OCI-LY1 (cell line): ENCODE data around the gene GPR75.
"Not testable (repeated sequence)": the region's sequence is repeated elsewhere in the genome, so short reads cannot be mapped to it uniquely, and the experiment has no call there.

Experiments used
- H2AFZ ChIP-seq: fragments of 200-600 bp; sonication (generic), shearing (Covaris generic); 2 replicates; pipeline ENCODE4 v1.6.0; 2014; ENCODE audit warnings: antibody characterized with exemption, mild to moderate bottlenecking, low read length
- H3F3A ChIP-seq: fragments of 200-600 bp; sonication (generic), shearing (Covaris generic); 2 replicates; pipeline ENCODE4 v1.6.0; 2014; ENCODE audit warnings: mild to moderate bottlenecking, antibody characterized with exemption, low read length, moderate library complexity; ENCODE audit not compliant: insufficient read depth
- H3K27ac ChIP-seq: fragments of 200-600 bp; sonication (generic); 2 replicates; pipeline ENCODE4 v1.5.1; 2014; ENCODE audit warnings: low read length, mixed run types, mild to moderate bottlenecking, low read depth; ENCODE audit not compliant: poor library complexity, severe bottlenecking
- H3K27me3 ChIP-seq: fragments of 200-600 bp; sonication (generic); 2 replicates; pipeline ENCODE4 v1.6.0; 2014; ENCODE audit warnings: antibody characterized with exemption, mild to moderate bottlenecking, low read length, moderate library complexity; ENCODE audit not compliant: insufficient read depth
- H3K36me3 ChIP-seq: fragments of 200-600 bp; sonication (generic); 2 replicates; pipeline ENCODE4 v1.6.1; 2014; ENCODE audit warnings: mild to moderate bottlenecking, antibody characterized with exemption, low read length, moderate library complexity, mixed read lengths; ENCODE audit not compliant: insufficient read depth
- H3K4me1 ChIP-seq: fragments of 200-600 bp; sonication (generic); 2 replicates; pipeline ENCODE4 v1.5.1; 2014; ENCODE audit warnings: mild to moderate bottlenecking, low read length, moderate library complexity; ENCODE audit not compliant: insufficient read depth, severe bottlenecking
- H3K4me2 ChIP-seq: fragments of 200-600 bp; sonication (generic), shearing (Covaris generic); 2 replicates; pipeline ENCODE4 v1.6.1; 2014; ENCODE audit warnings: low read length
- H3K4me3 ChIP-seq: fragments of 200-600 bp; sonication (generic); 2 replicates; pipeline ENCODE4 v1.5.1; 2014; ENCODE audit warnings: low read length, low read depth, mild to moderate bottlenecking, mixed read lengths; ENCODE audit not compliant: poor library complexity, severe bottlenecking
- H3K79me2 ChIP-seq: fragments of 200-600 bp; shearing (Covaris generic); 2 replicates; pipeline ENCODE4 v1.6.1; 2016; ENCODE audit warnings: mixed run types, low read length, mixed read lengths; ENCODE audit not compliant: insufficient read depth
- H3K9ac ChIP-seq: fragments of 200-600 bp; sonication (generic), shearing (Covaris generic); 2 replicates; pipeline ENCODE4 v1.6.1; 2014; ENCODE audit warnings: mild to moderate bottlenecking, low read length, mixed read lengths
- H3K9me2 ChIP-seq: fragments of 200-600 bp; sonication (generic), shearing (Covaris generic); 2 replicates; pipeline ENCODE4 v1.6.1; 2014; ENCODE audit warnings: low read depth, mild to moderate bottlenecking, low read length, mixed read lengths
- H3K9me3 ChIP-seq: fragments of 200-600 bp; shearing (Covaris generic); 2 replicates; pipeline ENCODE4 v1.6.1; 2014; ENCODE audit warnings: low read length, mixed read lengths
- H4K20me1 ChIP-seq: fragments of 200-600 bp; sonication (generic), shearing (Covaris generic); 2 replicates; pipeline ENCODE4 v1.6.0; 2016; ENCODE audit warnings: mild to moderate bottlenecking, low read length; ENCODE audit not compliant: insufficient read depth
- EZH2 ChIP-seq: fragments of 200-600 bp; sonication (generic), shearing (Covaris generic); IDR thresholded peaks from 2 replicates; pipeline ENCODE4 v1.8.0; 2017; ENCODE audit warnings: borderline replicate concordance, mixed run types, mild to moderate bottlenecking, antibody characterized with exemption, low read length, moderate library complexity, mixed read lengths
- TF ChIP-seq, protein P1 (sequence below): fragments of 200-600 bp; sonication (generic), shearing (Covaris generic); IDR thresholded peaks from 2 replicates; pipeline ENCODE4 v1.5.1; 2017; ENCODE audit warnings: mild to moderate bottlenecking, antibody characterized with exemption, low read length, moderate library complexity, mixed read lengths

Gene GPR75

DNA sequence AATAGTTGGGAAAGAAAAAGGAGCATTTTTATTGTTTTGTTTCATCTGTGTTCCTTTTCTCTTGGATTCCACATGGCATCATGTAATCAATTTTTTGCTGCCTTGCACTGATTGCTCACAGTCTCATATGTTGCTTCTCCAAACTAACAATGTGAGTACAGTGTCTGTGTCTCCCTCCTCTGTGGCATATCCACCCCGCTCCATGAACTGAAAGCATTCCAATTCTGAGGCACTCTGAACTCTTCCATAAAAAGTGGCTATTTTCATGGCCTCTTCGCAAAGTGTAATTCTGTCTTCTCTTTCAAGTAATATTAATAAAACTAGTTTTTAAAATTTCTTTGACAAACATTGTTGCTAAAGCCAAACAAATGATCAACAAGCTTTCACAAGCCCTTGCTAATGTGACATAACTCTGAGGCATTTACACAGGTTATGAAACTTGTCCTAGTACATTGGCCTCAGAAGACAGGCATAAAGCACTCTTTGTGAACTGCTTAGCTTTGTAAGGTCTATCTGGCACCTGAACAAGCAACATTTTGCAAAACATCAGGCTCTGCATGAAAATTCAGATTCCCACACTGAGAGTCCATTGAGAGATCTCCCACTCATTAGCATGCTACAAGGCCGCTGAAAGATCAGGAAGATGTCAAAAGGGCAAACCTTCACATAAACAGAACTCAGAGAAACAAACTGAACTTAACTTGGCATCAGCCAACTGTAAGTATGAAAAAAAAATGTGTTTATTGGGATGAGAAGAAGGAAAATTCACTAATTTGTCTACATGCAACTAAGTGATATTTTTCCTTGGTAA lies 33.0 kb downstream of the GPR75 start:
- no peak overlapping the region for H3K9ac ChIP-seq
- H3K9me3 ChIP-seq: no peaks in the 10 kb centered on the region
- H3F3A ChIP-seq: no peaks in the 10 kb centered on the region
- no peaks in the 10 kb centered on the region for H3K79me2 ChIP-seq
- no peak overlapping the region for H3K27ac ChIP-seq
- H4K20me1 ChIP-seq: no peaks in the 10 kb centered on the region
- no peaks in the 10 kb centered on the region for H3K4me1 ChIP-seq
- H3K27me3 ChIP-seq: no peaks in the 10 kb centered on the region
- TF ChIP-seq EZH2: no peak
- TF ChIP-seq, protein P1, sequence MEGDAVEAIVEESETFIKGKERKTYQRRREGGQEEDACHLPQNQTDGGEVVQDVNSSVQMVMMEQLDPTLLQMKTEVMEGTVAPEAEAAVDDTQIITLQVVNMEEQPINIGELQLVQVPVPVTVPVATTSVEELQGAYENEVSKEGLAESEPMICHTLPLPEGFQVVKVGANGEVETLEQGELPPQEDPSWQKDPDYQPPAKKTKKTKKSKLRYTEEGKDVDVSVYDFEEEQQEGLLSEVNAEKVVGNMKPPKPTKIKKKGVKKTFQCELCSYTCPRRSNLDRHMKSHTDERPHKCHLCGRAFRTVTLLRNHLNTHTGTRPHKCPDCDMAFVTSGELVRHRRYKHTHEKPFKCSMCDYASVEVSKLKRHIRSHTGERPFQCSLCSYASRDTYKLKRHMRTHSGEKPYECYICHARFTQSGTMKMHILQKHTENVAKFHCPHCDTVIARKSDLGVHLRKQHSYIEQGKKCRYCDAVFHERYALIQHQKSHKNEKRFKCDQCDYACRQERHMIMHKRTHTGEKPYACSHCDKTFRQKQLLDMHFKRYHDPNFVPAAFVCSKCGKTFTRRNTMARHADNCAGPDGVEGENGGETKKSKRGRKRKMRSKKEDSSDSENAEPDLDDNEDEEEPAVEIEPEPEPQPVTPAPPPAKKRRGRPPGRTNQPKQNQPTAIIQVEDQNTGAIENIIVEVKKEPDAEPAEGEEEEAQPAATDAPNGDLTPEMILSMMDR: no peak
- no peak overlapping the region for H3K4me2 ChIP-seq
- no peaks in the 10 kb centered on the region for H3K36me3 ChIP-seq
- H2AFZ ChIP-seq: no peak overlapping the region
- H3K4me3 ChIP-seq: no peak overlapping the region
- H3K9me2 ChIP-seq: no peaks in the 10 kb centered on the region

DNA sequence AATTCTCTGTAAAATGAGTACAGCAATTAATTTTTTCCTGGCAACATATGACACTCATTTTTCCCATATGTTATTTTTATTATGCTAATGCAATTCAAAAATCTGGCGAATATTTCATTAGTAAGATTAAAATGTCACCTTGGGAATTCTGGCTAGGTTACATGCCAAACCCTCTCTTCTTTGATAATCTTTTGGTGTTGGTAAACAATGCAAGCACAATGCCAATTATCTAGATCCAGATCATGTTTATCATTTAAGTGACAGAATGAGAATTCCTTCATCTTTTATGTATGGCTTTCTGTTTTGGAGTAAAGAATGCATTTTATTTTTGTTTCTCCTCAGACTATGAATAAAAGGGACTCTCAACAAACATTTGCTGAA lies 33.7 kb downstream of the GPR75 start:
- H3K79me2 ChIP-seq: no peaks in the 10 kb centered on the region
- no peaks in the 10 kb centered on the region for H3F3A ChIP-seq
- H3K9ac ChIP-seq: no peak overlapping the region
- no peaks in the 10 kb centered on the region for H3K4me1 ChIP-seq
- H3K9me3 ChIP-seq: no peaks in the 10 kb centered on the region
- TF ChIP-seq EZH2: no peak
- TF ChIP-seq, protein P1: no peak
- H3K27ac ChIP-seq: no peak overlapping the region
- no peaks in the 10 kb centered on the region for H3K9me2 ChIP-seq
- H3K36me3 ChIP-seq: no peaks in the 10 kb centered on the region
- H4K20me1 ChIP-seq: no peaks in the 10 kb centered on the region
- no peak overlapping the region for H2AFZ ChIP-seq
- H3K4me3 ChIP-seq: no peak overlapping the region
- H3K27me3 ChIP-seq: no peaks in the 10 kb centered on the region
- no peak overlapping the region for H3K4me2 ChIP-seq

DNA sequence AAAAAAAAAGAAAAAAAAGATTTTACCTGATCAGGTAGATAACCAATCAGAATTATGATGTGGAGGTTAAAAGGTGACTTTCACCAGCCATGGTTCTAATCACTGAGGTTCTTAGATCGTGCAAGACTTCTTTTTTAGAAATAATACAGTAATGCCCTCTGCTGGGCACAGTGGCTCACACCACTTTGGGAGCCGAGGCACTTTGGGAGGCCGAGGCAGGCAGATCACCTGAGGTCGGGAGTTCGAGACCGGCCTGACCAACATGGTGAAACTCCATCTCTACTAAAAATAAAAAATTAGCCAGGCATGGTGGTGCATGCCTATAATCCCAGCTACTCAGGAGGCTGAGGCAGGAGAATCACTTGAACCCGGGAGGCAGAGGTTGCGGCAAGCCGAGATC lies 36.1 kb downstream of the GPR75 start:
- H3K4me2 ChIP-seq, H3K79me2 ChIP-seq: not testable (repeated sequence)

More for the DNA sequence above, 36.1 kb downstream of the GPR75 start:
- TF ChIP-seq, protein P1: peak; percentile 33; the same call in 1 of the 2 replicates
- not testable (repeated sequence) for H3F3A ChIP-seq, H3K27ac ChIP-seq, H3K36me3 ChIP-seq, H3K9me2 ChIP-seq, H3K9ac ChIP-seq, H3K27me3 ChIP-seq, H2AFZ ChIP-seq, H4K20me1 ChIP-seq, H3K9me3 ChIP-seq, H3K4me1 ChIP-seq, H3K4me3 ChIP-seq
